ENCODE data around the gene JUNB.

- TF ChIP-seq CTCF (IDR thresholded peaks at IDR 0.05) = no peak
- TF ChIP-seq POLR2A (IDR thresholded peaks at IDR 0.05) = no peak
These were observed 500 bp upstream of the JUNB start for GRCh38 chr19:12790628-12791344.
